DND-41 (cell line): ENCODE measurements around the gene ZNF326.
A peak's percentile ranks its signal among the peaks of the same experiment; 100 is the strongest.

ENCODE experiments used
- ATAC-seq: fragments of 200-7000 bp; cut with Tn5 transposase; 3 replicates; pipeline ENCODE4 v1.9.1; 2021; ENCODE audit warnings: low read depth; ENCODE audit not compliant: insufficient read depth
- DNase-seq: peaks from one replicate; pipeline ENCODE4 v3.0.0-alpha.2; 2020
- H2AFZ ChIP-seq: 2 replicates; pipeline ENCODE4 v1.6.0; 2012; ENCODE audit warnings: low read depth, low read length
- H3K27ac ChIP-seq: 2 replicates; pipeline ENCODE4 v1.5.1; 2012; ENCODE audit warnings: low read length, inconsistent platforms
- H3K27me3 ChIP-seq: fragments of 200-600 bp; sonication (generic); 2 replicates; pipeline ENCODE4 v1.6.0; 2012; ENCODE audit warnings: low read length, mild to moderate bottlenecking, inconsistent platforms; ENCODE audit not compliant: insufficient read depth, poor library complexity
- H3K36me3 ChIP-seq: 2 replicates; pipeline ENCODE4 v1.5.1; 2012; ENCODE audit warnings: low read length, inconsistent platforms; ENCODE audit not compliant: insufficient read depth
- H3K4me1 ChIP-seq: 2 replicates; pipeline ENCODE4 v1.5.1; 2012; ENCODE audit warnings: mild to moderate bottlenecking, low read length; ENCODE audit not compliant: insufficient read depth
- H3K4me2 ChIP-seq: 2 replicates; pipeline ENCODE4 v1.6.0; 2012; ENCODE audit warnings: mild to moderate bottlenecking, moderate library complexity, low read length, inconsistent platforms; ENCODE audit not compliant: insufficient read depth
- H3K4me3 ChIP-seq, 2 experiments: fragments of 200-600 bp in 1 of 2; shearing (Covaris generic) in 1 of 2; 2 replicates each; pipeline ENCODE4 v1.5.1; 2012 to 2016; ENCODE audit warnings: inconsistent platforms in 2 of 2, low read length in 2 of 2, mild to moderate bottlenecking in 2 of 2, low read depth in 1 of 2, moderate library complexity in 1 of 2
- H3K79me2 ChIP-seq: 2 replicates; pipeline ENCODE4 v1.6.0; 2012; ENCODE audit warnings: low read length, inconsistent platforms; ENCODE audit not compliant: insufficient read depth
- H3K9ac ChIP-seq: 2 replicates; pipeline ENCODE4 v1.6.0; 2012; ENCODE audit warnings: low read depth, mild to moderate bottlenecking, inconsistent platforms, low read length, moderate library complexity
- H3K9me3 ChIP-seq: 2 replicates; pipeline ENCODE4 v1.5.1; 2012; ENCODE audit warnings: low read length, moderate library complexity, mild to moderate bottlenecking, inconsistent platforms; ENCODE audit not compliant: insufficient read depth, severe bottlenecking
- H4K20me1 ChIP-seq: 2 replicates; pipeline ENCODE4 v1.6.0; 2012; ENCODE audit warnings: low read length; ENCODE audit not compliant: insufficient read depth
- CTCF ChIP-seq: IDR thresholded peaks from 2 replicates; pipeline ENCODE4 v1.5.1; 2012; ENCODE audit warnings: borderline replicate concordance, low read length, moderate library complexity, mild to moderate bottlenecking; ENCODE audit not compliant: poor library complexity, severe bottlenecking; ENCODE audit errors: extremely low read depth
- EZH2 ChIP-seq: IDR thresholded peaks from 3 replicates; pipeline ENCODE4 v1.6.1; 2012; ENCODE audit warnings: borderline replicate concordance, low read depth, mild to moderate bottlenecking, moderate library complexity, low read length, inconsistent platforms; ENCODE audit not compliant: severe bottlenecking

Gene ZNF326

GRCh38 chr1:89953929-89954328 is 41.0 kb upstream of the ZNF326 start:
- H3K27me3 ChIP-seq, result no peaks in the 10 kb centered on the region

DNA sequence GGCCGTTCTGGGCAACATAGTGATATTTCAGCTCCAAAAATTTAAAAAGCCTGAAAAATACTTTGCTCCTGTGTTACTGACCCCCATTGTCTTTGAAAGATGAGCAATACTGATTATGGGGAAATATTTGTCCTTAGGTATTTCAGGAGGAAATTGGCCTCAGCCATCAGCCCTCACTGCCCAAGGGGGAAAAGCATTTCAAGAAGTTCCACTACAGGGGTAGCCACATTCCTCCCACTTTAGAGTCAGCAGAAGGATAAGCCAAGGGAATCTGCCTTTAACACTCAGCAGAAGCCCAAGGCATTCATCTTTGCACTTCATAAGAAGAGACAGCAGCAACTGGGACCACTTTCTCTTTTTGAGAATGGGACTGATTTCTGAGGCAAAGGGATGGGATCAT is 40.5 kb upstream of the ZNF326 start:
- Histone ChIP-seq H3K9ac (no peak overlapping the region), H3K4me1 (peaks cover 59% of the 10 kb centered on the region), H3K36me3 (no peaks in the 10 kb centered on the region), H3K4me3 (no peak overlapping the region), H3K27ac (peak overlapping the region; percentile 53), H3K27me3 (no peaks in the 10 kb centered on the region), H3K79me2 (no peaks in the 10 kb centered on the region), H3K9me3 (no peaks in the 10 kb centered on the region), H4K20me1 (no peaks in the 10 kb centered on the region), H2AFZ (no peak overlapping the region; the same call in 1 of the 2 replicates), H3K4me2 (no peak overlapping the region)
- DNase-seq, result no peak
- TF ChIP-seq CTCF, result no peak
- TF ChIP-seq EZH2, result no peak
- ATAC-seq, result no peak

More at GRCh38 chr1:89953929-89954328, 41.0 kb upstream of the ZNF326 start:
- peak; percentile 57 for DNase-seq
- Histone ChIP-seq H3K9ac (no peak overlapping the region), H3K36me3 (no peaks in the 10 kb centered on the region), H4K20me1 (no peaks in the 10 kb centered on the region), H3K27ac (peak overlapping the region; percentile 61), H2AFZ (no peak overlapping the region), H3K9me3 (no peaks in the 10 kb centered on the region), H3K4me3 (no peak overlapping the region), H3K4me1 (peaks cover 55% of the 10 kb centered on the region), H3K79me2 (no peaks in the 10 kb centered on the region), H3K4me2 (no peak overlapping the region)
- no peak for ATAC-seq
- TF ChIP-seq CTCF, result no peak

DNA sequence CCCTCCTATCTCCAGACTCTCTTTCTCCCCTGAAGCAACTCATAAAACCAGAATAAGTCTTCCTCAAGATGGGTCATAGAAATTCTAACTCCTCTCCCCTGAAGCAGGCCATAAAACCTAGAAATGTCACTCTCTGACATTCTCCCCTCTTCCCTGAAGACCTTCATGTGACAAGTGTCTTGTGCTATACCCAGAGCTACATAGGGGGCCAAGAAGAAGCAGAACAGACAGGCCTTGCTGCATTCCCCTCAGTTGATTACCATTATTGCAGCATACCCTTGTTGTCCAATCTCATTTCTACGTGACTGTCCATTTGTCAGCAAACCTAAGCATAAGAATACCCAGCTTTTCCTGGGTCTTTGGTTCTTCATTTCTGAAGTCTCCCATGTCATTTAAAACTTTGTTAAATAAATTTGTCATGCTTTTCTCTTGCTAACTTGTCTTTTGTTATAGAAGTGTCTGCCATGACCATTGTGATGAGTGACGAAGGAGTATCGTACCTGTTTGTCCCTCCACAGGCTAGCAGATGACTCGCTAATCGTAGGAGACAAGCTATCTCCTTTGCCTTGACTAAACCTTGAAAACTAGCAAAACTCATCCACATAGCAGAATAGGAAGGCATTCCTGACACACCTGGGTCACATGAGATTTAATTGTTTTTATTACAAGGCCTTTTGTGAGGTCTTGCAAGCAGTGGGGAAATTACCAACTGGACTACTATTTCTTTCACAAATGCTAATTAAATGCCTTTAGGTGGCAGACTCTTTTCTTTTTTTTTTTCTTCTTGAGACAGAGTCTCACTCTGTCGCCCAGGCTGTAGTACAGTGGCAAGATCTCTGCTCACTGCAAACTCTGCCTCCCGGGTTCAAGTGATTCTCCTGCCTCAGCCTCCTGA is 39.4 kb upstream of the ZNF326 start:
- ATAC-seq (no peak), DNase-seq (no peak)
- H4K20me1 ChIP-seq, result no peaks in the 10 kb centered on the region
- H3K9me3 ChIP-seq, result no peaks in the 10 kb centered on the region
- no peaks in the 10 kb centered on the region for H3K36me3 ChIP-seq
- H3K9ac ChIP-seq, result no peak overlapping the region
- H2AFZ ChIP-seq, result no peak overlapping the region
- no peak overlapping the region for H3K4me3 ChIP-seq
- H3K79me2 ChIP-seq, result no peaks in the 10 kb centered on the region
- TF ChIP-seq EZH2, result no peak
- no peak for TF ChIP-seq CTCF
- no peak overlapping the region for H3K4me2 ChIP-seq
- H3K27me3 ChIP-seq, result no peaks in the 10 kb centered on the region
- H3K27ac ChIP-seq, result peak overlapping the region; percentile 78
- peaks cover 59% of the 10 kb centered on the region for H3K4me1 ChIP-seq
